Muscle of leg (tissue), 11 donors: ENCODE data around the gene MYO1F. TPM values are rescaled to one million over a fixed set of nuclear protein-coding genes. Genes with fewer than 3 reads are reported as not detected.

ENCODE experiments used
- DNase-seq: peaks from one replicate; pipeline ENCODE4 v3.0.0; 2013
- H3K27ac ChIP-seq: one replicate; pipeline ENCODE4 v1.5.1; 2013; ENCODE audit warnings: mild to moderate bottlenecking, low read length, control low read depth
- H3K27me3 ChIP-seq: one replicate; pipeline ENCODE4 v1.6.1; 2013; ENCODE audit warnings: low read length; ENCODE audit not compliant: control insufficient read depth, insufficient read depth
- H3K36me3 ChIP-seq: one replicate; pipeline ENCODE4 v1.6.1; 2013; ENCODE audit warnings: low read length; ENCODE audit not compliant: control insufficient read depth, insufficient read depth
- H3K4me1 ChIP-seq: one replicate; pipeline ENCODE4 v1.6.1; 2013; ENCODE audit warnings: low read length; ENCODE audit not compliant: control insufficient read depth, insufficient read depth
- H3K4me3 ChIP-seq: one replicate; pipeline ENCODE4 v1.5.1; 2013; ENCODE audit warnings: low read length, control low read depth
- H3K9me3 ChIP-seq: replicated peaks from 2 replicates; pipeline ENCODE4 v1.6.1; 2013; ENCODE audit warnings: low read depth, low read length; ENCODE audit not compliant: control insufficient read depth
- WGBS: methylation state at CpG from one replicate; pipeline ENCODE4 v1.1.5; 2013; ENCODE audit warnings: missing lambda C conversion rate; ENCODE audit not compliant: insufficient coverage; 5-methylcytosine and 5-hydroxymethylcytosine counted together
- polyA plus RNA-seq, 8 donors: library from polyadenylated mRNA; unstranded; fragments of 120-200 nt; gene quantifications; one replicate each; pipeline versions ENCODE4 v1.2.1 to v1.2.3, GENCODE V29; 2013; ENCODE audit warnings: inconsistent platforms in 1 of 8, low replicate concordance in 1 of 8; ENCODE audit not compliant: insufficient read length in 8 of 8, insufficient read depth in 1 of 8
- total RNA-seq: library from RNA; stranded (reverse); fragments of 120-200 nt; gene quantifications from one replicate; pipeline ENCODE4 v1.2.4, GENCODE V29; 2013

Gene MYO1F
- total and polyA plus RNA-seq, 9 donors: 2.3 to 9.2 (median 5.3) TPM

DNA sequence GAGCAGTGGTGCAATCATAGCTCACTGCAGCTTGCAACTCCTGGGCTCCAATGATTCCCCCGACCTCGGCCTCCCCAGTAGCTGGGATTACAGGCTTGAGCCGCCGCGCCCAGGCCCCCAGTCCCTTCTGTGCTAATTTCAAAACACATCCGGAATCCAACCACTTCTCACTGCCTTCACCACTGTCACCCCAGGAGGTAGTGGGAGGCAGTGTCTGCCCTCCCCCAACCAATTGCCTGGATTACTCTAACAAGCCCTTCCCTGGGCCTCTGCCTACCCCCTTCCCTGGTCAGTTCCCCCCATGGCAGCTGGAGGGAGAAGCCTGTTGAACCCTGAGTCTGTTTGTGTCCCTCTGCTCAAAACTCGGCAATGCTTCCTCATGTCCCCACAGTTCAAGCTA is 77.1 kb downstream of the MYO1F start:
- no peak for DNase-seq
- H3K27ac ChIP-seq: no peak overlapping the region
- H3K4me3 ChIP-seq: no peak overlapping the region
- no peaks in the 10 kb centered on the region for H3K36me3 ChIP-seq
- H3K9me3 ChIP-seq: no peaks in the 10 kb centered on the region
- no peaks in the 10 kb centered on the region for H3K27me3 ChIP-seq
- WGBS: 34% methylated on average over 3 of the region's 7 CpGs
- H3K4me1 ChIP-seq: peaks cover 2% of the 10 kb centered on the region

DNA sequence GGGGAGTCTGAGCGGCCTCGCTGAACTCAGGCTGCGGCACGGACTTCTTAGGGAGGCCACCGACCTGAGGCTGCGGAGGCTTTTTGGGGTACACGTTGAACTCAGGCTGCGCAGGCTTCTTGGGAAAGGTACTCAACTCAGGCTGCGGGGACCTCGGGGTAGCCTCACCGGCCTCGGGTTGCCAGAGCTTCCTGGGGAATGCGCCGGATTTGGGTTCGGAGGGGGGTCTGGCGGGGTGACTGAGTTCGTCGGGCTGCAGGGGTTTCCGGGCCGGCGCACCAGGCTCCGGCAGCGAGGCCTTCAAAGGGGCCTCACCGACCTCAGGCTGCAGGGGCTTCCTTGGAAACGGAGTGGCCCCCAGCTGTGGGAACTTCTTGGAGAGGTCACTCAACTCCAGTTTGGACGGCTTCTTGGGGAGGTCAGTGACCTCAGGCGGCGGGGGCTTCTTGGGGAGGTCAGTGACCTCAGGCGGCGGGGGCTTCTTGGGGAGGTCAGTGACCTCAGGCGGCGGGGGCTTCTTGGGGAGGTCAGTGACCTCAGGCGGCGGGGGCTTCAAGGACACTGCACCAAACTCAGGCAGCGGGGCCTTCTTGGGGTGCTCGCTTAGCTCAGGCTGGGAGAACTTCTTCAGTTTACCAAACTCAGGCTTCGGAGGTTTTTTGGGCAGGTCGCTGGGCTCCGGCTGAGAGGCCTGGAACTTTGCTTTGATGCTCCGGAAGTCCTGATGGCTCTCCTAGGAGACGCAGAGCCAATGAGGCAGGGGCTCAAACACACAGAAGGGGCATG is 78.0 kb downstream of the MYO1F start:
- no peaks in the 10 kb centered on the region for H3K9me3 ChIP-seq
- H3K27me3 ChIP-seq: no peaks in the 10 kb centered on the region
- H3K4me1 ChIP-seq: peaks cover 4% of the 10 kb centered on the region
- H3K27ac ChIP-seq: no peak overlapping the region
- H3K4me3 ChIP-seq: no peak overlapping the region
- H3K36me3 ChIP-seq: no peaks in the 10 kb centered on the region
- DNase-seq: no peak
- 77% methylated on average over 38 of the region's 41 CpGs for WGBS

DNA sequence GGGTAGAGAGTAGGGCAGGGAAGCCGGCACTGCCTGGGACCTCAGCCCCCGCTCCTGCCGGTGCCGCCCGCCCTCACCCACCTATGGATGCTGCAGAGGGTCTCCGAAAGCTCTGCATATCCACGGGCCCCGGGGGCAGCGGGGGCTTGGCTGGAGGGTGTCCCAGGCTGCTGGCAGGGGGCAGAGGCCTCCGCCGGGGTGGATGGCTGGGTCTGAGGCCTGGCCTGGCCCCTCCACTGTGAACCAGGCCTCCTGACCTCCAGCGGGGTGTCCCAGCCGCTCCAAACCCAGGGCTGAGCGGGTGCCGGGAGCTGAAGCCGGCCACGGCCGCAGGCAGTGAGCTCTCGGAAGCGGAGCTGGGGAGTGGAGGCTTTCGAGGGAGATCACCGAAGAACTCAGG is 78.9 kb downstream of the MYO1F start:
- Histone ChIP-seq H3K4me1 (peaks cover 5% of the 10 kb centered on the region), H3K4me3 (no peak overlapping the region), H3K36me3 (no peaks in the 10 kb centered on the region), H3K9me3 (no peaks in the 10 kb centered on the region), H3K27me3 (no peaks in the 10 kb centered on the region), H3K27ac (no peak overlapping the region)
- WGBS: 82% methylated on average over 21 of the region's 22 CpGs
- no peak for DNase-seq

GRCh38 chr19:8494158-8494557 is 83.1 kb downstream of the MYO1F start:
- peaks cover 3% of the 10 kb centered on the region for H3K4me1 ChIP-seq
- H3K27ac ChIP-seq: no peak overlapping the region
- H3K4me3 ChIP-seq: no peak overlapping the region
- WGBS: 28% methylated on average over 4 of the region's 7 CpGs
- H3K27me3 ChIP-seq: no peaks in the 10 kb centered on the region
- peaks cover 12% of the 10 kb centered on the region for H3K36me3 ChIP-seq
- H3K9me3 ChIP-seq: no peaks in the 10 kb centered on the region
- no peak for DNase-seq

DNA sequence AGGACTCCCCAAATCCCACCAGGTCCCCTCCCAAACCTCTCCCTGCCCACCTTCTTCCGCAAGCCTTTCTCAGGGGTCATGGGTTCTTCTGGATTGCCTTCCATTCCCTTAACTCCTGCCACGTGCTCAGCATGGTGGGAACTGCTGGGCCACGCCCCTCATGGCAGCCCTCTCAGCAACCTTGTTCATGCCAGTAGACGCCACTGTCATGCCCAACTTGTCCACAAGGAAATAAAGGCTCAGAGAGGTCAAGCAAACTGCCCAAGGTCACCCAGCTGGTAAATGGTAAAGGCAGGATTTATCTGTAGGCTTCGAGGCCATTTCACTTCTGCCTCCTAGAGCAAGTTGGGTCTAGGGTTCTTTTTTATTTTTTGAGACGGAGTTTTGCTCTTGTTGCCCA is 85.7 kb downstream of the MYO1F start:
- Histone ChIP-seq H3K27ac (no peak overlapping the region), H3K27me3 (no peaks in the 10 kb centered on the region), H3K4me1 (peaks cover 7% of the 10 kb centered on the region), H3K36me3 (peaks cover 37% of the 10 kb centered on the region), H3K4me3 (no peak overlapping the region), H3K9me3 (no peaks in the 10 kb centered on the region)
- no peak for DNase-seq
- 67% methylated on average over 2 of the region's 6 CpGs for WGBS

DNA sequence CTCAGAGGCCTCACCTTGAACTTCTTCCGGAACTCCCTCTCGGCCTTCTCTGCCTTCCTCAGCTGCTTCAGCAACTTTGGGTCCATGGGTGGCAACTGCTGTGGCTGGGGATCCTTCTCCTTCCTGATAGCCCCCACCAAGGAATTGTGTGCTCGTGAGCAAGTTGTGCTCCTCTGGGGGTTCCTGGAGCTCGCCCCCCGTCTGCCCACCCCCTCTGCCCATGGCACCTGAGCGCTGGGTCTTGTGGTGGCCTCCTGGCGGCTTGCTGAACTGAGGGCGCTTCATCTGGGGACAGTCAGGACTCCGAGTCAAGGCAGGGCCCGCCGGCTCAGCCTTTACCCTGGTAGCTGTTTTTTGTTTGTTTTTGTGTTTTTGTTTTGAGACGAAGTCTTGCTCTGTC is 86.4 kb downstream of the MYO1F start:
- no peak overlapping the region for H3K27ac ChIP-seq
- peaks cover 44% of the 10 kb centered on the region for H3K36me3 ChIP-seq
- no peak for DNase-seq
- 79% methylated on average over 4 of the region's 12 CpGs for WGBS
- H3K4me3 ChIP-seq: no peak overlapping the region
- no peaks in the 10 kb centered on the region for H3K27me3 ChIP-seq
- H3K4me1 ChIP-seq: peaks cover 7% of the 10 kb centered on the region
- no peaks in the 10 kb centered on the region for H3K9me3 ChIP-seq

DNA sequence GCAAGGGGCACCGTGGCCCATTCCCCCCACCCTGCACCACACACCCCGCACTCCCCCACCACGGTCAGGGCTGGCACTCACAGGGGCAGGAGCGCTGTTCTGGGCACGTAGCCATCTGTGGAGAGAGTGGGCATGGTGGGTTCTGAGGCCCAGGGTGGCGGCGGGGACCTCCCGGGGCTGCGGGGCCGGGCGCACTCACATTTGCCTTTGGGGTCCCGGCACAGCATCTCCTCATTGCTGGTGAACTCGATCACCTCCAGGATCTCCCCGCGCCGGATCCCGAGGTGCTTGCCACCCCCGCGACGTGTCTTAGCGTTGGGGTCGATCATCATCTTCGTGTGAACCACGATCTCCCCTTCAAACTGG is 86.9 kb downstream of the MYO1F start:
- Histone ChIP-seq H3K36me3 (peaks cover 49% of the 10 kb centered on the region), H3K27me3 (no peaks in the 10 kb centered on the region), H3K4me1 (peaks cover 7% of the 10 kb centered on the region), H3K4me3 (no peak overlapping the region), H3K9me3 (no peaks in the 10 kb centered on the region), H3K27ac (no peak overlapping the region)
- WGBS: 87% methylated on average over 21 of the region's 24 CpGs
- DNase-seq: no peak

GRCh38 chr19:8489561-8490394 is 87.5 kb downstream of the MYO1F start:
- no peak overlapping the region for H3K27ac ChIP-seq
- H3K4me1 ChIP-seq: peaks cover 7% of the 10 kb centered on the region
- H3K27me3 ChIP-seq: no peaks in the 10 kb centered on the region
- H3K36me3 ChIP-seq: peaks cover 55% of the 10 kb centered on the region
- no peaks in the 10 kb centered on the region for H3K9me3 ChIP-seq
- no peak overlapping the region for H3K4me3 ChIP-seq
- DNase-seq: no peak
- 79% methylated on average over 10 of the region's 25 CpGs for WGBS

DNA sequence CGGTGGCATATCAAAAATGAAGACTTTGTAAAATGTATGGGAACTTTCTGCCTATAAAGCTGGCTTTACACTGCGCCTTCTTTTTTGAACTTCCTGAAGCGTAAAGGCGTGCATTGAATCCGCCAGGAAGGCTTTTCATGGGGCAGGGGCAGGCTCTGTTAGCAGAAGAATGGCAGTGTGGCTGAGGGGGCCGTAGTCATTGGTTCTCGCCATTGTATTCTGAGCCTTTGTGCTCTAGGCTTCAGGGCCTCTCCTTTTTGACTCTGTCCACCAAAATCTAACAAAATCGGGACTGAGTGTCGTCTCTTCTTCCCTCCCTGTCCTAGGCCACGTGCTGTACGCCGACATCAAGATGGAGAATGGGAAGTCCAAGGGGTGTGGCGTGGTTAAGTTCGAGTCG is 88.9 kb downstream of the MYO1F start:
- H3K36me3 ChIP-seq: peaks cover 69% of the 10 kb centered on the region

GRCh38 chr19:8487137-8487851 is 89.9 kb downstream of the MYO1F start:
- Histone ChIP-seq H3K4me1 (peaks cover 4% of the 10 kb centered on the region), H3K36me3 (peaks cover 79% of the 10 kb centered on the region), H3K27ac (peak overlapping the region; percentile 9), H3K9me3 (no peaks in the 10 kb centered on the region), H3K27me3 (no peaks in the 10 kb centered on the region), H3K4me3 (no peak overlapping the region)
- 77% methylated on average over 8 of the region's 13 CpGs for WGBS
- DNase-seq: peak; percentile 58

More for the DNA sequence above, 88.9 kb downstream of the MYO1F start:
- H3K27me3 ChIP-seq: no peaks in the 10 kb centered on the region
- H3K9me3 ChIP-seq: no peaks in the 10 kb centered on the region
- DNase-seq: no peak
- peaks cover 4% of the 10 kb centered on the region for H3K4me1 ChIP-seq
- no peak overlapping the region for H3K4me3 ChIP-seq
- no peak overlapping the region for H3K27ac ChIP-seq
- WGBS: 68% methylated on average over 10 of the region's 15 CpGs
